PC-3 (cell line): ENCODE results near the gene OR2L13. TPM values are rescaled to one million over a fixed set of nuclear protein-coding genes. Genes with fewer than 3 reads are reported as not detected.

Experiments used
- ATAC-seq: fragments of 200-7000 bp; cut with Tn5 transposase; 2 replicates; pipeline ENCODE4 v1.9.1; 2020; ENCODE audit warnings: mild to moderate bottlenecking, moderate library complexity
- BruUV-seq: library from RNA; stranded (reverse); fragments of 400-500 nt; replicated peaks from 2 replicates; lab custom pipeline; 2021; lab: Mats Ljungman, UMichigan
- CTCF ChIA-PET: fragments of 300-600 bp; sonication (Branson Sonifier 250); formaldehyde crosslinking; loops from one replicate; lab custom pipeline; 2022; ENCODE audit warnings: antibody characterized with exemption; lab: Charles Lee
- POLR2A ChIA-PET: fragments of 300-600 bp; sonication (Branson Sonifier 250); formaldehyde crosslinking; loops from one replicate; lab custom pipeline; 2022; ENCODE audit warnings: antibody characterized with exemption; ENCODE audit not compliant: unreplicated experiment; lab: Charles Lee
- DNase-seq: peaks from one replicate; pipeline ENCODE4 v3.0.0-alpha.2; 2015
- H2AFZ ChIP-seq: fragments of 300-600 bp; sonication (generic); 2 replicates; pipeline ENCODE4 v1.6.0; 2016; ENCODE audit warnings: antibody characterized with exemption, low read length
- H3F3A ChIP-seq: fragments of 300-600 bp; sonication (generic); one replicate; pipeline ENCODE4 v1.6.0; 2017; ENCODE audit warnings: antibody characterized with exemption, low read length, control low read depth, mild to moderate bottlenecking; ENCODE audit not compliant: unreplicated experiment
- H3K27ac ChIP-seq: fragments of 300-600 bp; sonication (generic); 2 replicates; pipeline ENCODE4 v1.5.1; 2016; ENCODE audit warnings: mild to moderate bottlenecking, low read length
- H3K27me3 ChIP-seq: fragments of 300-600 bp; sonication (generic); 2 replicates; pipeline ENCODE4 v1.6.1; 2016; ENCODE audit warnings: low read length, mixed read lengths
- H3K36me3 ChIP-seq: fragments of 300-600 bp; sonication (generic); 2 replicates; pipeline ENCODE4 v1.6.1; 2016; ENCODE audit warnings: low read depth, mixed run types, low read length, mixed read lengths
- H3K4me1 ChIP-seq: fragments of 300-600 bp; sonication (generic); 2 replicates; pipeline ENCODE4 v1.5.1; 2016; ENCODE audit warnings: low read length; ENCODE audit not compliant: insufficient read depth
- H3K4me2 ChIP-seq: fragments of 300-600 bp; sonication (generic); 2 replicates; pipeline ENCODE4 v1.6.0; 2016; ENCODE audit warnings: low read length
- H3K4me3 ChIP-seq: fragments of 300-600 bp; sonication (generic); 2 replicates; pipeline ENCODE4 v1.5.1; 2016; ENCODE audit warnings: mild to moderate bottlenecking, low read length, mixed read lengths
- H3K79me2 ChIP-seq: fragments of 300-600 bp; sonication (generic); 2 replicates; pipeline ENCODE4 v1.6.1; 2017; ENCODE audit warnings: low read length, mixed read lengths
- H3K9ac ChIP-seq: fragments of 300-600 bp; sonication (generic); 2 replicates; pipeline ENCODE4 v1.6.0; 2016; ENCODE audit warnings: mild to moderate bottlenecking, low read length
- H3K9me2 ChIP-seq: fragments of 300-600 bp; sonication (generic); replicated peaks from 2 replicates; pipeline ENCODE4 v1.6.1; 2016; ENCODE audit warnings: mixed run types, low read length, mixed read lengths
- H3K9me3 ChIP-seq: fragments of 300-600 bp; sonication (generic); 2 replicates; pipeline ENCODE4 v1.6.1; 2016; ENCODE audit warnings: low read length, mixed read lengths
- H4K20me1 ChIP-seq: fragments of 300-600 bp; sonication (generic); 2 replicates; pipeline ENCODE4 v1.6.1; 2016; ENCODE audit warnings: low read length, mixed read lengths
- CTCF ChIP-seq: fragments of 300-600 bp; sonication (generic); conservative IDR thresholded peaks from 2 replicates; pipeline ENCODE4 v1.5.1; 2017; ENCODE audit warnings: antibody characterized with exemption, low read depth, mild to moderate bottlenecking, low read length
- EZH2 ChIP-seq: fragments of 300-600 bp; sonication (generic); IDR thresholded peaks from one replicate; pipeline ENCODE4 v1.6.1; 2017; ENCODE audit warnings: antibody characterized with exemption, mild to moderate bottlenecking, low read length; ENCODE audit not compliant: unreplicated experiment
- EZH2phosphoT487 ChIP-seq: fragments of 300-600 bp; sonication (generic); IDR thresholded peaks from 2 replicates; pipeline ENCODE4 v1.6.1; 2018; ENCODE audit warnings: mild to moderate bottlenecking, antibody characterized with exemption, low read length, borderline replicate concordance
- intact Hi-C: fragments of 100-400 bp; cut with micrococcal nuclease; formaldehyde crosslinking; loops from 2 replicates; pipeline ENCODE4 v1.9.0; 2023
- total RNA-seq: library from RNA; depleted of rRNA; stranded (reverse); fragments of >200 nt; gene quantifications from 2 replicates; pipeline ENCODE4 v1.2.3, GENCODE V29; 2014

The OR2L13 gene
- total RNA-seq, 1 experiment from 2014 or later: not detected

- CTCF ChIA-PET: interaction anchor here (0.6 kb wide), 1 partner anchor 205 kb away, joined by 4 read pairs; no protein-coding TSS in a partner anchor
- ATAC-seq: no peak
- Histone ChIP-seq H3K9me2 (no peaks in the 10 kb centered on the region), H3K27me3 (no peaks in the 10 kb centered on the region), H3F3A (no peaks in the 10 kb centered on the region), H2AFZ (no peak within 1 kb of the TSS), H3K27ac (no peak within 1 kb of the TSS), H3K4me1 (no peaks in the 10 kb centered on the region), H3K79me2 (no peaks in the 10 kb centered on the region), H3K9me3 (no peaks in the 10 kb centered on the region), H4K20me1 (no peaks in the 10 kb centered on the region), H3K36me3 (no peaks in the 10 kb centered on the region), H3K4me2 (no peak within 1 kb of the TSS), H3K9ac (no peak within 1 kb of the TSS), H3K4me3 (no peak within 1 kb of the TSS)
- TF ChIP-seq EZH2phosphoT487 (no peak), CTCF (no peak), EZH2 (no peak)
- no TSS peak for BruUV-seq
- DNase-seq: no peak
- POLR2A ChIA-PET: no interaction called here
- intact Hi-C loops: loop anchor here (5.0 kb wide), 1 partner anchor 109 kb away; no protein-coding TSS in a partner anchor
These were observed 48.4 kb upstream of the OR2L13 start, which contains the start of gene OR2L3 for GRCh38 chr1:248046536-248046935. Gene OR2L3 (plus strand): TSS chr1:248046836. CDS start chr1:248060682, 13,846 bp downstream.

- H3K9ac ChIP-seq: no peak overlapping the region
- BruUV-seq: no TSS peak
- H3K79me2 ChIP-seq: no peaks in the 10 kb centered on the region
- H3F3A ChIP-seq: no peaks in the 10 kb centered on the region
- no peaks in the 10 kb centered on the region for H3K4me1 ChIP-seq
- H3K9me3 ChIP-seq: no peaks in the 10 kb centered on the region
- H3K4me2 ChIP-seq: no peak overlapping the region
- H3K36me3 ChIP-seq: no peaks in the 10 kb centered on the region
- peak; percentile 70 for ATAC-seq
- ChIA-PET POLR2A (no interaction called here), CTCF (interaction anchor here (0.6 kb wide), 2 partner anchors 196 to 205 kb away, joined by 3 to 4 read pairs; no protein-coding TSS in a partner anchor)
- DNase-seq: peak; percentile 37
- no peak for TF ChIP-seq EZH2phosphoT487
- TF ChIP-seq EZH2: no peak
- peak; percentile 64 for TF ChIP-seq CTCF
- H3K27me3 ChIP-seq: no peaks in the 10 kb centered on the region
- H3K27ac ChIP-seq: no peak overlapping the region
- no peaks in the 10 kb centered on the region for H3K9me2 ChIP-seq
- H2AFZ ChIP-seq: no peak overlapping the region
- H3K4me3 ChIP-seq: no peak overlapping the region
- intact Hi-C loops: loop anchor here (1.0 to 5.0 kb wide), 4 partner anchors 110 to 575 kb away; no protein-coding TSS in a partner anchor
- H4K20me1 ChIP-seq: no peaks in the 10 kb centered on the region
These were observed 48.0 kb upstream of the OR2L13 start for GRCh38 chr1:248047008-248047407.

GRCh38 chr1:248054671-248055070 lies 40.3 kb upstream of the OR2L13 start:
- Histone ChIP-seq H3K36me3 (no peaks in the 10 kb centered on the region), H3F3A (no peaks in the 10 kb centered on the region), H3K27ac (no peak overlapping the region), H3K9me2 (no peaks in the 10 kb centered on the region), H3K4me1 (0 out of 2 replicates have a peak, but pooled peaks cover 3% of the 10 kb centered on the region), H3K79me2 (no peaks in the 10 kb centered on the region), H3K4me3 (no peak overlapping the region), H4K20me1 (no peaks in the 10 kb centered on the region), H2AFZ (no peak overlapping the region), H3K4me2 (no peak overlapping the region), H3K27me3 (no peaks in the 10 kb centered on the region), H3K9me3 (no peaks in the 10 kb centered on the region), H3K9ac (no peak overlapping the region)
- TF ChIP-seq CTCF: no peak
- TF ChIP-seq EZH2phosphoT487: no peak
- no peak for TF ChIP-seq EZH2
- intact Hi-C loops: loop anchor here (5.0 kb wide), 1 partner anchor 88 kb away; no protein-coding TSS in a partner anchor
- ChIA-PET POLR2A (no interaction called here), CTCF (no interaction called here)
- BruUV-seq: no TSS peak
- peak; percentile 28 for ATAC-seq
- no peak for DNase-seq
